Suprapubic skin (tissue), 4 donors: ENCODE data around the gene ALDH3A2. TPM values are rescaled to one million over a fixed set of nuclear protein-coding genes. Genes with fewer than 3 reads are reported as not detected.
"Not testable (repeated sequence)": the region's sequence is repeated elsewhere in the genome, so short reads cannot be mapped to it uniquely, and the experiment has no call there.

Experiments
- DNase-seq, 2 donors: peaks; one replicate each; pipeline ENCODE4 v3.0.0-alpha.2; 2019; ENCODE audit warnings: low spot score in 2 of 2
- H3K27ac ChIP-seq: fragments of 200-600 bp; sonication (generic); one replicate; pipeline ENCODE4 v1.5.1; 2019
- H3K27me3 ChIP-seq: fragments of 200-600 bp; sonication (generic); one replicate; pipeline ENCODE4 v1.5.1; 2019
- H3K36me3 ChIP-seq: fragments of 200-600 bp; sonication (generic); one replicate; pipeline ENCODE4 v1.5.1; 2019
- H3K4me1 ChIP-seq: fragments of 200-600 bp; sonication (generic); one replicate; pipeline ENCODE4 v1.5.1; 2019
- H3K4me3 ChIP-seq: fragments of 200-600 bp; sonication (generic); one replicate; pipeline ENCODE4 v1.5.1; 2019; ENCODE audit warnings: mild to moderate bottlenecking
- H3K9me3 ChIP-seq: fragments of 200-600 bp; sonication (generic); one replicate; pipeline ENCODE4 v1.5.1; 2019
- CTCF ChIP-seq, 2 donors: fragments of 200-600 bp in 1 of 2; fragments of 450-650 bp in 1 of 2; sonication (generic) in 1 of 2; IDR thresholded peaks; one replicate each; pipeline ENCODE4 v1.5.1; 2016 to 2019; ENCODE audit warnings: antibody characterized with exemption in 2 of 2, mild to moderate bottlenecking in 1 of 2, moderate library complexity in 1 of 2
- EP300 ChIP-seq: sonication (generic); formaldehyde crosslinking; IDR thresholded peaks from one replicate; pipeline ENCODE4 v1.6.1; 2017; ENCODE audit warnings: antibody characterized with exemption
- POLR2A ChIP-seq, 2 donors: fragments of 450-650 bp; IDR thresholded peaks; one replicate each; pipeline ENCODE4 v1.6.1; 2017; ENCODE audit warnings: antibody characterized with exemption in 2 of 2, mild to moderate bottlenecking in 2 of 2, moderate library complexity in 2 of 2
- POLR2AphosphoS5 ChIP-seq, 3 donors: sonication (generic); formaldehyde crosslinking; IDR thresholded peaks; one replicate each; pipeline ENCODE4 v1.6.1; 2017; ENCODE audit warnings: antibody characterized with exemption in 3 of 3
- WGBS: methylation state at CpG from one replicate; pipeline ENCODE4 v1.1.5; 2018; 5-methylcytosine and 5-hydroxymethylcytosine counted together
- total RNA-seq, 4 donors: library from RNA; depleted of rRNA; stranded (reverse); fragments of >200 nt; gene quantifications; one replicate each; pipeline ENCODE4 v1.1.0, GENCODE V29; 2016

The ALDH3A2 gene
- total RNA-seq, 4 donors from 2014 or later = 493 to 1,000 (median 626) TPM

- Histone ChIP-seq H3K4me1 (peaks cover 27% of the 10 kb centered on the region), H3K27ac (no peak overlapping the region), H3K27me3 (no peaks in the 10 kb centered on the region), H3K36me3 (peaks cover 85% of the 10 kb centered on the region), H3K9me3 (no peaks in the 10 kb centered on the region), H3K4me3 (no peak overlapping the region)
- DNase-seq = no peak
- no peak for TF ChIP-seq CTCF (IDR thresholded peaks at IDR 0.05)
- no peak for TF ChIP-seq POLR2AphosphoS5 (IDR thresholded peaks at IDR 0.05)
- no peak for TF ChIP-seq EP300
- no peak for TF ChIP-seq POLR2A (IDR thresholded peaks at IDR 0.05)
- 94% methylated on average over 3 of the region's 3 CpGs for WGBS
Observed at GRCh38 chr17:19661121-19661520, 12.6 kb downstream of the ALDH3A2 start.

- TF ChIP-seq CTCF (IDR thresholded peaks at IDR 0.05) (no peak), EP300 (no peak), POLR2AphosphoS5 (IDR thresholded peaks at IDR 0.05) (no peak), POLR2A (IDR thresholded peaks at IDR 0.05) (no peak)
- 84% methylated on average over 6 of the region's 6 CpGs for WGBS
- Histone ChIP-seq H3K27me3 (no peaks in the 10 kb centered on the region), H3K4me3 (no peak overlapping the region), H3K36me3 (peaks cover 70% of the 10 kb centered on the region), H3K4me1 (peaks cover 14% of the 10 kb centered on the region), H3K27ac (no peak overlapping the region), H3K9me3 (no peaks in the 10 kb centered on the region)
- DNase-seq = no peak
Observed at GRCh38 chr17:19663097-19663496, 14.5 kb downstream of the ALDH3A2 start.

- 42% methylated on average over 5 of the region's 5 CpGs for WGBS
- H3K4me1 ChIP-seq = peaks cover 10% of the 10 kb centered on the region
- TF ChIP-seq EP300 (no peak), POLR2A (IDR thresholded peaks at IDR 0.05) (no peak), CTCF (IDR thresholded peaks at IDR 0.05) (no peak), POLR2AphosphoS5 (IDR thresholded peaks at IDR 0.05) (no peak)
- no peaks in the 10 kb centered on the region for H3K27me3 ChIP-seq
- no peak overlapping the region for H3K27ac ChIP-seq
- H3K9me3 ChIP-seq = no peaks in the 10 kb centered on the region
- no peak overlapping the region for H3K4me3 ChIP-seq
- peaks cover 77% of the 10 kb centered on the region for H3K36me3 ChIP-seq
- no peak for DNase-seq
Observed at GRCh38 chr17:19664136-19664820, 15.7 kb downstream of the ALDH3A2 start.

- Histone ChIP-seq H3K36me3 (peaks cover 77% of the 10 kb centered on the region), H3K9me3 (no peaks in the 10 kb centered on the region), H3K27me3 (no peaks in the 10 kb centered on the region), H3K4me1 (peaks cover 4% of the 10 kb centered on the region), H3K27ac (no peak overlapping the region), H3K4me3 (no peak overlapping the region)
- no peak for DNase-seq
- 88% methylated on average over 4 of the region's 4 CpGs for WGBS
- TF ChIP-seq POLR2A (IDR thresholded peaks at IDR 0.05) (no peak), EP300 (no peak), POLR2AphosphoS5 (IDR thresholded peaks at IDR 0.05) (no peak), CTCF (IDR thresholded peaks at IDR 0.05) (no peak)
Observed at GRCh38 chr17:19664821-19665181, 16.2 kb downstream of the ALDH3A2 start.

- not testable (repeated sequence) for H3K27ac ChIP-seq, H3K4me3 ChIP-seq, H3K27me3 ChIP-seq, H3K9me3 ChIP-seq, DNase-seq
- whole genome bisulfite sequencing = 91% methylated on average over 7 of the region's 7 CpGs
- peaks cover 35% of the 10 kb centered on the region for H3K36me3 ChIP-seq
- peaks cover 27% of the 10 kb centered on the region for H3K4me1 ChIP-seq
Observed at GRCh38 chr17:19669680-19670079, 21.1 kb downstream of the ALDH3A2 start.

GRCh38 chr17:19670908-19671307 lies 22.4 kb downstream of the ALDH3A2 start:
- Histone ChIP-seq H3K27ac (no peak overlapping the region), H3K4me1 (peaks cover 27% of the 10 kb centered on the region), H3K27me3 (no peaks in the 10 kb centered on the region), H3K9me3 (no peaks in the 10 kb centered on the region), H3K4me3 (no peak overlapping the region), H3K36me3 (peaks cover 26% of the 10 kb centered on the region)
- no peak for TF ChIP-seq POLR2AphosphoS5 (IDR thresholded peaks at IDR 0.05)
- no peak for TF ChIP-seq CTCF (IDR thresholded peaks at IDR 0.05)
- TF ChIP-seq EP300 = no peak
- no peak for TF ChIP-seq POLR2A (IDR thresholded peaks at IDR 0.05)
- DNase-seq = no peak
- WGBS = 92% methylated on average over 2 of the region's 2 CpGs
